Measurements from ENCODE around the gene ROR2.

GRCh38 chr9:91908746-91909145 lies 41.3 kb downstream of the ROR2 start:
- TF ChIP-seq EZH2 (IDR thresholded peaks at IDR 0.05; ENCODE audit: borderline replicate concordance, low read length) (no peak), CTCF (conservative IDR thresholded peaks at IDR 0.05 in 1 of 2, IDR thresholded peaks at IDR 0.05 in 1 of 2; ENCODE audit: extremely low read depth in 1 of 2, insufficient read depth in 1 of 2, low read depth in 1 of 2, low read length in 2 of 2) (no peak)

Data from mammary epithelial cell (primary cell).